SKM-1 (cell line): ENCODE measurements around the gene STT3B.
A peak's percentile ranks its signal among the peaks of the same experiment; 100 is the strongest.

Experiments
- DNase-seq: peaks from one replicate; lab custom pipeline; 2025; ENCODE audit not compliant: unreplicated experiment; lab: John Stamatoyannopoulos, UW

The STT3B gene

GRCh38 chr3:31550452-31551251 is 17.9 kb downstream of the STT3B start:
- DNase-seq: no peak

- no peak for DNase-seq
Measured at GRCh38 chr3:31551646-31552045, 18.9 kb downstream of the STT3B start.

- no peak for DNase-seq
Measured at GRCh38 chr3:31552103-31552502, 19.4 kb downstream of the STT3B start.

GRCh38 chr3:31553258-31553657 is 20.5 kb downstream of the STT3B start:
- no peak for DNase-seq

- no peak for DNase-seq
Measured at GRCh38 chr3:31555204-31555603, 22.5 kb downstream of the STT3B start.

GRCh38 chr3:31559872-31560534 is 27.3 kb downstream of the STT3B start:
- no peak for DNase-seq

GRCh38 chr3:31561891-31562290 is 29.2 kb downstream of the STT3B start:
- no peak for DNase-seq

- DNase-seq: no peak
Measured at GRCh38 chr3:31562525-31562924, 29.8 kb downstream of the STT3B start.

GRCh38 chr3:31565288-31565687 is 32.6 kb downstream of the STT3B start:
- no peak for DNase-seq

- DNase-seq: no peak
Measured at GRCh38 chr3:31567036-31567435, 34.3 kb downstream of the STT3B start.

GRCh38 chr3:31568649-31569048 is 35.9 kb downstream of the STT3B start:
- DNase-seq: no peak

- no peak for DNase-seq
Measured at GRCh38 chr3:31571325-31571724, 38.6 kb downstream of the STT3B start.

GRCh38 chr3:31572236-31573004 is 39.7 kb downstream of the STT3B start:
- DNase-seq: no peak

- DNase-seq: peak; percentile 38
Measured at GRCh38 chr3:31573036-31573779, 40.5 kb downstream of the STT3B start.

- no peak for DNase-seq
Measured at GRCh38 chr3:31575448-31575847, 42.7 kb downstream of the STT3B start.

- no peak for DNase-seq
Measured at GRCh38 chr3:31576521-31576920, 43.8 kb downstream of the STT3B start.

- no peak for DNase-seq
Measured at GRCh38 chr3:31577232-31577631, 44.5 kb downstream of the STT3B start.

- no peak for DNase-seq
Measured at GRCh38 chr3:31579828-31580227, 47.1 kb downstream of the STT3B start.

GRCh38 chr3:31580645-31581044 is 47.9 kb downstream of the STT3B start:
- DNase-seq: no peak

- DNase-seq: no peak
Measured at GRCh38 chr3:31581660-31582059, 48.9 kb downstream of the STT3B start.

- no peak for DNase-seq
Measured at GRCh38 chr3:31589228-31589627, 56.5 kb downstream of the STT3B start.
